GM12891 (cell line): ENCODE results near the gene NEMP1.

Experiments
- DNase-seq: peaks from one replicate; pipeline ENCODE4 v3.0.0; 2011; ENCODE audit warnings: low spot score; ENCODE audit not compliant: insufficient read length
- FAIRE-seq: peaks from 2 replicates; lab custom pipeline; 2011; peaks lifted over from hg19 to GRCh38; lab: Jason Lieb, UNC
- PAX5 ChIP-seq: IDR thresholded peaks from 2 replicates; pipeline ENCODE4 v1.6.1; 2011; ENCODE audit warnings: low read length, moderate library complexity, mild to moderate bottlenecking; ENCODE audit not compliant: insufficient read depth, severe bottlenecking
- POLR2A ChIP-seq: IDR thresholded peaks from 2 replicates; pipeline ENCODE4 v1.6.1; 2011; ENCODE audit warnings: low read depth, low read length, control low read depth
- POLR2AphosphoS5 ChIP-seq: IDR thresholded peaks from 2 replicates; pipeline ENCODE4 v1.6.1; 2011; ENCODE audit warnings: low read depth, low read length, control low read depth
- POU2F2 ChIP-seq: IDR thresholded peaks from 2 replicates; pipeline ENCODE4 v1.6.1; 2011; ENCODE audit warnings: low read depth, mild to moderate bottlenecking, control low read depth, low read length, moderate library complexity
- SPI1 ChIP-seq: IDR thresholded peaks from 2 replicates; pipeline ENCODE4 v1.6.1; 2011; ENCODE audit warnings: low read depth, low read length, control low read depth
- TAF1 ChIP-seq: IDR thresholded peaks from 2 replicates; pipeline ENCODE4 v1.6.1; 2011; ENCODE audit warnings: low read depth, low read length, control low read depth

Gene NEMP1

GRCh38 chr12:57090924-57091637 is 12.5 kb upstream of the NEMP1 start:
- FAIRE-seq (no peak), DNase-seq (no peak)
- TF ChIP-seq POLR2A: no peak
- TF ChIP-seq POU2F2: no peak
- no peak for TF ChIP-seq POLR2AphosphoS5
- no peak for TF ChIP-seq PAX5
- TF ChIP-seq SPI1: no peak
- no peak for TF ChIP-seq TAF1

- DNase-seq (no peak), FAIRE-seq (peak; percentile 5)
- no peak for TF ChIP-seq TAF1
- no peak for TF ChIP-seq POLR2A
- no peak for TF ChIP-seq PAX5
- TF ChIP-seq SPI1: no peak
- TF ChIP-seq POU2F2: no peak
- TF ChIP-seq POLR2AphosphoS5: no peak
Measured at GRCh38 chr12:57090490-57090889, 11.9 kb upstream of the NEMP1 start.

GRCh38 chr12:57089271-57090245 is 11.0 kb upstream of the NEMP1 start:
- FAIRE-seq (peak; percentile 51), DNase-seq (no peak)
- TF ChIP-seq POU2F2 (0 out of 2 replicates have a peak, but pooled peaks have one; percentile 4), POLR2AphosphoS5 (no peak), POLR2A (no peak), SPI1 (no peak), PAX5 (no peak), TAF1 (no peak)

- DNase-seq (peak; percentile 91), FAIRE-seq (peak; percentile 78)
- TF ChIP-seq POLR2AphosphoS5: peak; percentile 92
- peak; percentile 91 for TF ChIP-seq POLR2A
- no peak for TF ChIP-seq PAX5
- peak; percentile 75; the same call in 1 of the 2 replicates for TF ChIP-seq POU2F2
- TF ChIP-seq TAF1: peak; percentile 78
Measured at GRCh38 chr12:57088354-57089270, 10.0 kb upstream of the NEMP1 start, which contains the start of gene NAB2. TSS of gene NAB2 (plus strand) at chr12:57089114. CDS start at chr12:57089272, 158 bp downstream.

GRCh38 chr12:57087691-57088353 is 9.2 kb upstream of the NEMP1 start:
- DNase-seq: peak; percentile 74
- FAIRE-seq: no peak
- TF ChIP-seq TAF1 (no peak), POLR2AphosphoS5 (peak; percentile 84), SPI1 (no peak), POLR2A (no peak; the same call in 1 of the 2 replicates)

- DNase-seq (no peak), FAIRE-seq (peak; percentile 85)
- TF ChIP-seq POLR2AphosphoS5 (peak; percentile 49; the same call in 1 of the 2 replicates), TAF1 (peak; percentile 49; the same call in 1 of the 2 replicates), POU2F2 (no peak)
Measured at GRCh38 chr12:57087010-57087690, 8.6 kb upstream of the NEMP1 start.

- FAIRE-seq (peak; percentile 52), DNase-seq (no peak)
- TF ChIP-seq POLR2A (peak; percentile 21; the same call in 1 of the 2 replicates), PAX5 (no peak), TAF1 (no peak)
Measured at GRCh38 chr12:57086493-57087009, 8.0 kb upstream of the NEMP1 start.
